Neural crest cell (in vitro differentiated cells): ENCODE measurements around the gene AMT. TPM values are rescaled to one million over a fixed set of nuclear protein-coding genes. Genes with fewer than 3 reads are reported as not detected.

Source experiments
- DNase-seq: peaks from one replicate; pipeline ENCODE4 v3.0.0; 2021; ENCODE audit warnings: low read depth, mixed read lengths, low spot score
- H3K27ac Mint-ChIP-seq: one replicate; pipeline ENCODE4 v1.8.0; 2021; ENCODE audit warnings: mild to moderate bottlenecking, mixed read lengths; ENCODE audit not compliant: unreplicated experiment
- H3K27me3 Mint-ChIP-seq: 2 replicates; pipeline ENCODE4 v1.8.0; 2021; ENCODE audit warnings: low read depth, mild to moderate bottlenecking, mixed read lengths
- H3K36me3 Mint-ChIP-seq: 2 replicates; pipeline ENCODE4 v1.8.0; 2021; ENCODE audit warnings: low read depth, mild to moderate bottlenecking, mixed read lengths
- H3K4me1 Mint-ChIP-seq: 2 replicates; pipeline ENCODE4 v1.8.0; 2021; ENCODE audit warnings: mixed read lengths
- H3K4me3 Mint-ChIP-seq: one replicate; pipeline ENCODE4 v1.8.0; 2021; ENCODE audit warnings: mild to moderate bottlenecking, mixed read lengths
- H3K9me3 Mint-ChIP-seq: 2 replicates; pipeline ENCODE4 v1.8.0; 2021; ENCODE audit warnings: mixed read lengths
- total RNA-seq: library from RNA; stranded (reverse); gene quantifications from 2 replicates; pipeline ENCODE4 v1.2.1, GENCODE V29; 2021
- TF ChIP-seq, protein P1 (sequence below): fragments of 200-600 bp; sonication (generic); conservative IDR thresholded peaks from 2 replicates; pipeline ENCODE4 v1.5.0; 2021; ENCODE audit warnings: antibody characterized with exemption, mild to moderate bottlenecking

Gene AMT
- total RNA-seq, 1 donor from 2014 or later, result 14.0 TPM

DNA sequence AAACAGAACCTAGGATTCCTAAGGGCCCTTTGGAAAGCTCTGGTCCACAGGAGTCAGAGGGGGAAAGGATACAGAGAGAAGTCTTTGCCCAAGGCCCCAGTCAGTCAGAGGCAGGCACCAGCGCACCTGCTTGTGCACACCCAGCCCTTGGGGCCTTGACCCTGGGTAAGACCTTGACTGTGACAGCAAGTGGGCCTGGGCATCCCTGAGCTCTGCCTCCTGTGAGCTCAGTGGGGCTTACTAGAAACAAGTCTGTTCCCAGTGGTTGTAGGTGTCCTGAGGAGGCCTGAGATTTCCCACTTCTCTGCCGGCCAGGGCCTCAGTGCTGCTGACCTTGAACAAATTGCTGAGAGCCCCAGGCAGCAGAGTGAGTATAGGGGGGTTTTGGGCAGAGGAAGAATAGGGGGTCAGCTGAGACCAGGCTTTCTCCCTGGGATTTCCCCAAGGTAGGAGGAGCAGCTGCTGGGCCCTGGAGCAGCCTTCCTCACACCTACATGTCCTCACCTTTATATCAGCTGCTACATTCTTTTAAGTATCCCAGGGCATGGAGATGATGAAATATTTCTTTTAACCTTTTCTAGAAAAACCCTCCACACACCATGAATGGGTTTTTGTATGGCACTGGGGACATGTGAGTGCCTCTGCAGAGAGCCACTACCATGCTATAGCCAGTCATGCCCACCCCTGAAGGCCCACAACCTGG lies 38.1 kb upstream of the AMT start:
- Mint-ChIP-seq H3K4me3 (no peak overlapping the region), H3K9me3 (no peaks in the 10 kb centered on the region), H3K27ac (no peak overlapping the region), H3K27me3 (no peaks in the 10 kb centered on the region), H3K36me3 (no peaks in the 10 kb centered on the region), H3K4me1 (peaks cover 41% of the 10 kb centered on the region)
- no peak for DNase-seq
- TF ChIP-seq, protein P1, sequence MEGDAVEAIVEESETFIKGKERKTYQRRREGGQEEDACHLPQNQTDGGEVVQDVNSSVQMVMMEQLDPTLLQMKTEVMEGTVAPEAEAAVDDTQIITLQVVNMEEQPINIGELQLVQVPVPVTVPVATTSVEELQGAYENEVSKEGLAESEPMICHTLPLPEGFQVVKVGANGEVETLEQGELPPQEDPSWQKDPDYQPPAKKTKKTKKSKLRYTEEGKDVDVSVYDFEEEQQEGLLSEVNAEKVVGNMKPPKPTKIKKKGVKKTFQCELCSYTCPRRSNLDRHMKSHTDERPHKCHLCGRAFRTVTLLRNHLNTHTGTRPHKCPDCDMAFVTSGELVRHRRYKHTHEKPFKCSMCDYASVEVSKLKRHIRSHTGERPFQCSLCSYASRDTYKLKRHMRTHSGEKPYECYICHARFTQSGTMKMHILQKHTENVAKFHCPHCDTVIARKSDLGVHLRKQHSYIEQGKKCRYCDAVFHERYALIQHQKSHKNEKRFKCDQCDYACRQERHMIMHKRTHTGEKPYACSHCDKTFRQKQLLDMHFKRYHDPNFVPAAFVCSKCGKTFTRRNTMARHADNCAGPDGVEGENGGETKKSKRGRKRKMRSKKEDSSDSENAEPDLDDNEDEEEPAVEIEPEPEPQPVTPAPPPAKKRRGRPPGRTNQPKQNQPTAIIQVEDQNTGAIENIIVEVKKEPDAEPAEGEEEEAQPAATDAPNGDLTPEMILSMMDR, result no peak

DNA sequence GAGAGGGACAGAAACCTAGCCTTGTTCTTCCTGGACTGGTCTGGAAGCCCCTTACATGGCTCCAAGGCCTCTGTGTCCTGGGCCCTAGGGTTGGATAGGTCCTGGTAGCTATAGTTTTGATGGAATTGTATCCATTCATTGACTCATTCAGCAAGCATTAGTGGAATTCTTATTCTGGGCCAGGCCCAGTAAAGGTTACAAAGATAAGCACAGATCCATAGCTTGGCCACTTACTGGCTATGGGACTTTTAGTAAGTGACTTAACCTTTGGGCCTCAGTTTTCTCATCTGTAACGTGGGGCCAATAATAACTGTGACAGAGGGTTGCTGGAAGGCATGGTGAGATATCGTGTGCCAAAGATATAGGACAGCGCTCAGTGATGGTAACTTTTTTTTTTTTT lies 34.2 kb upstream of the AMT start:
- no peaks in the 10 kb centered on the region for H3K9me3 Mint-ChIP-seq
- no peak for DNase-seq
- TF ChIP-seq, protein P1, result no peak
- peaks cover 23% of the 10 kb centered on the region for H3K4me1 Mint-ChIP-seq
- peak overlapping the region; percentile 17 for H3K27ac Mint-ChIP-seq
- no peaks in the 10 kb centered on the region for H3K27me3 Mint-ChIP-seq
- H3K4me3 Mint-ChIP-seq, result no peak overlapping the region
- no peaks in the 10 kb centered on the region for H3K36me3 Mint-ChIP-seq

DNA sequence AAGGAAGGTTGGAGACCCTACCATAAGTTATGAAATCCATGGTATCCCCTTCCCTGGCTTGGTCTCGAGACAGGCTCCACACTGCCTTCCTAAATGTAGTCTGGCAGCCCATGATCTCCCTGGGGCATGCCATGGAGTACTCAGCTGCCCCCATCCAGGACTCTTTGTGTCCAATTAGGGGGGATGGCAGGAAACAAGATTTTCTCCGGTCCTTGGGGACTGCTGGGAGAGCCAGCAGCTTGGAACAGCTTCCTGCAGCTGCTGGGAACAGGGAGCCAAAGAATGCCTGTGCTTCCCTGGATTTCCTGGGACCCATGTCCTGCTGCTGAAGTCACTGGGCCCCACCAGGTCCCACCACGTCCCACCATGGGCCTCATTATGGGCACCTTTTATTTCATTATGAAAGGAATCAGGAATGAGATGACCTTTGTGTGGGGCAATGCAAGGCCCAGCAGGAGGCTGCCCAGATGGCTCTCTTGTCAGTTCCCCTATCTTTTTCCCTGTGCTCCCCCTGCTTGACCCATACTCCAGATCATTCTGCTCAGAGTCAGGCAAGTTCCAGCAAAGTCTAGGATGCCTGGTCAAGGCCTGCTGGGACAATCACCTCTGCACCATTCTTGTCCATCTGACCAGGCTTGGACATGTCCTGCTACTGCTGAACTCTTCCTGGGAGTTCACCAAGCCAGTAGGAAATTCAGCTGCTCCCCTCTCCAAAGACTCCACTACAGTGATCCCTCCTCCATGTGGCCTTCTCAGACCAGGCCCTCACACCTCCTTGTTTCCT lies 32.8 kb upstream of the AMT start:
- peaks cover 14% of the 10 kb centered on the region for H3K4me1 Mint-ChIP-seq
- no peaks in the 10 kb centered on the region for H3K27me3 Mint-ChIP-seq
- TF ChIP-seq, protein P1, result no peak
- H3K9me3 Mint-ChIP-seq, result no peaks in the 10 kb centered on the region
- no peaks in the 10 kb centered on the region for H3K36me3 Mint-ChIP-seq
- H3K4me3 Mint-ChIP-seq, result no peak overlapping the region
- H3K27ac Mint-ChIP-seq, result no peak overlapping the region
- no peak for DNase-seq

DNA sequence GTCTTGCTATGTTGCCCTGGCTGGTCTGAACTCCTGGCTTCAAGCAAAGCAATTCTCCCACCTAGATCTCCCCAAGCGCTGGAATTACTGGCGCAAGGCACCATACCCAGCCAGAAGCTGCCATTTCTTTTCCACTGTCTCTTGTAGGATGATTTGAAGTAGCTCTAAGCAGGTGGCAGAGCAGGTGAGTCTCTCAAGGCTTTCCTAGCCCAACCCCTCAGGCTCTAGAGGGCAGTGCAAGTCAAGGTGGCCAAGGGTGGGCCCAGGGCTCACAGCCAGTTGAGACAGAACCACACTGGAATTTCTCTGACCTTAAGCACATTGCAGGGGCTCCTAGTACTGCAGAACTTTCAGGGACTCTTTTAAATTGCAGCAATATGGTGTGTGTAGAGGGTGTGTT lies 32.2 kb upstream of the AMT start:
- Mint-ChIP-seq H3K9me3 (no peaks in the 10 kb centered on the region), H3K27ac (no peak overlapping the region), H3K36me3 (no peaks in the 10 kb centered on the region), H3K4me1 (peaks cover 14% of the 10 kb centered on the region), H3K27me3 (no peaks in the 10 kb centered on the region), H3K4me3 (no peak overlapping the region)
- TF ChIP-seq, protein P1, result peak; percentile 37
- no peak for DNase-seq

DNA sequence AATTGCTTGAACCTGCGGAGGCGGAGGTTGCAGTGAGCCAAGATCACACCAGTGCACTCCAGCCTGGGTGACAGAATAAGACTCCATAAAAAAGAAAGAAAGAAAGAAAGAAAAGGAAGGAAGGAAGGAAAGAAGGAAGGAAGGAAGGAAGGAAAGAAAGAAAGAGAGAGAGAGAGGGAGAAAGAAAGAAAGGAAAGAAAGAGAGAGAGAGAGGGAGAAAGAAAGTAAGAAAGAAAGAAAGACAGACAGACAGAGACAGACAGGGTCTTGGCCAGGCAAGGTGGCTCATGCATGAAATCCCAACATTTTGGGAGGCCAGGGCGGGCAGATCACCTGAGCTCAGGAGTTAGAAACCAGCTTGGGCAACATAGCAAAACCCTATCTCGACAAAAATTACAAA lies 31.3 kb upstream of the AMT start:
- Mint-ChIP-seq H3K36me3 (no peaks in the 10 kb centered on the region), H3K4me3 (no peak overlapping the region), H3K27me3 (no peaks in the 10 kb centered on the region), H3K9me3 (no peaks in the 10 kb centered on the region), H3K4me1 (peaks cover 12% of the 10 kb centered on the region), H3K27ac (no peak overlapping the region)
- TF ChIP-seq, protein P1, result no peak
- no peak for DNase-seq
